Small intestine (tissue), 7 donors: Measurements from ENCODE around the gene TLR6. TPM values are rescaled to one million over a fixed set of nuclear protein-coding genes. Genes with fewer than 3 reads are reported as not detected.

Source experiments
- DNase-seq, 2 donors: peaks; one replicate each; pipeline versions ENCODE4 v3.0.0 to v3.0.0-alpha.2; 2013
- FAIRE-seq: peaks from 2 replicates; lab custom pipeline; 2012; peaks lifted over from hg19 to GRCh38; lab: Jason Lieb, UNC
- H3K27ac ChIP-seq, 3 donors: one replicate each; pipeline ENCODE4 v1.5.1; 2013; ENCODE audit warnings: low read length in 2 of 3, mild to moderate bottlenecking in 2 of 3, control low read depth in 1 of 3, inconsistent platforms in 1 of 3, low read depth in 1 of 3, moderate library complexity in 1 of 3
- H3K27me3 ChIP-seq, 3 donors: one replicate each; pipeline ENCODE4 v1.6.1; 2013; ENCODE audit warnings: low read length in 3 of 3, inconsistent platforms in 1 of 3; ENCODE audit not compliant: control insufficient read depth in 3 of 3, insufficient read depth in 3 of 3
- H3K36me3 ChIP-seq, 3 donors: one replicate each; pipeline ENCODE4 v1.6.1; 2013; ENCODE audit warnings: low read length in 3 of 3, inconsistent platforms in 1 of 3, low read depth in 1 of 3, mild to moderate bottlenecking in 1 of 3, moderate library complexity in 1 of 3; ENCODE audit not compliant: control insufficient read depth in 3 of 3, insufficient read depth in 2 of 3
- H3K4me1 ChIP-seq, 3 donors: one replicate each; pipeline ENCODE4 v1.6.1; 2013; ENCODE audit warnings: low read length in 2 of 3, inconsistent platforms in 1 of 3, low read depth in 1 of 3, mild to moderate bottlenecking in 1 of 3, moderate library complexity in 1 of 3; ENCODE audit not compliant: control insufficient read depth in 3 of 3, insufficient read depth in 2 of 3
- H3K4me3 ChIP-seq, 3 donors: one replicate each; pipeline ENCODE4 v1.5.1; 2013; ENCODE audit warnings: low read length in 3 of 3, control low read depth in 1 of 3, inconsistent platforms in 1 of 3, low read depth in 1 of 3, mild to moderate bottlenecking in 1 of 3, moderate library complexity in 1 of 3
- H3K9me3 ChIP-seq, 2 donors: one replicate each; pipeline ENCODE4 v1.6.1; 2013; ENCODE audit warnings: low read depth in 1 of 2, low read length in 1 of 2; ENCODE audit not compliant: control insufficient read depth in 2 of 2, insufficient read depth in 1 of 2
- whole genome bisulfite sequencing, 3 donors: extraction: QIAGEN DNeasy Blood & Tissue Kit; methylation state at CpG; one replicate each; pipeline ENCODE4 v1.1.7; 2013; 5-methylcytosine and 5-hydroxymethylcytosine counted together
- polyA plus RNA-seq, 4 donors: library from polyadenylated mRNA; stranded (reverse) in 3 of 4; unstranded in 1 of 4; fragments of 200-250 nt in 3 of 4; fragments of 120-200 nt in 1 of 4; gene quantifications; one replicate each; pipeline versions ENCODE4 v1.2.1 to v1.2.3, GENCODE V29; 2013
- donor health status: healthy with polysubstance abuse.
- donor health status: control.
- donor health status: control.
- donor health status: Bipolar disorder and iron deficiency.
- donor health status: healthy.

The TLR6 gene
- polyA plus RNA-seq, 4 donors = under 0.01 to 1.3 (median 0.37) TPM

- WGBS, 3 donors = 79 to 82% (median 81%) methylated on average over 4 of the region's 4 CpGs
- Histone ChIP-seq H3K36me3 (no peaks in the 10 kb centered on the region), H3K27me3 (no peaks in the 10 kb centered on the region), H3K4me1 (no peaks in the 10 kb centered on the region), H3K9me3 (peaks cover 0 to 3% of the 10 kb centered on the region in 2 donors), H3K27ac (no peak overlapping the region), H3K4me3 (no peak overlapping the region)
- no peak for DNase-seq
- no peak for FAIRE-seq
Observed at GRCh38 chr4:38842994-38843393, 13.6 kb downstream of the TLR6 start.

- no peak for DNase-seq
- no peaks in the 10 kb centered on the region for H3K27me3 ChIP-seq
- no peak overlapping the region for H3K4me3 ChIP-seq
- H3K4me1 ChIP-seq = no peaks in the 10 kb centered on the region
- no peaks in the 10 kb centered on the region for H3K36me3 ChIP-seq
- H3K9me3 ChIP-seq = no peaks in the 10 kb centered on the region
- no peak for FAIRE-seq
- no peak overlapping the region for H3K27ac ChIP-seq
- 48 to 66% (median 50%) methylated on average over 2 of the region's 2 CpGs for WGBS, 3 donors
Observed at GRCh38 chr4:38837849-38838248, 18.8 kb downstream of the TLR6 start.

GRCh38 chr4:38837334-38837733 lies 19.3 kb downstream of the TLR6 start:
- Histone ChIP-seq H3K27me3 (no peaks in the 10 kb centered on the region), H3K9me3 (no peaks in the 10 kb centered on the region), H3K4me1 (no peaks in the 10 kb centered on the region), H3K36me3 (no peaks in the 10 kb centered on the region), H3K27ac (no peak overlapping the region), H3K4me3 (no peak overlapping the region)
- DNase-seq (no peak), FAIRE-seq (no peak)

GRCh38 chr4:38834570-38834969 lies 22.0 kb downstream of the TLR6 start:
- Histone ChIP-seq H3K4me3 (no peak overlapping the region), H3K36me3 (no peaks in the 10 kb centered on the region), H3K9me3 (no peaks in the 10 kb centered on the region), H3K27me3 (no peaks in the 10 kb centered on the region), H3K27ac (no peak overlapping the region), H3K4me1 (no peaks in the 10 kb centered on the region)
- FAIRE-seq (no peak), DNase-seq (no peak)
- 96% methylated on average over 4 of the region's 4 CpGs for WGBS, 3 donors

GRCh38 chr4:38832624-38833528 lies 23.7 kb downstream of the TLR6 start:
- 86 to 92% (median 91%) methylated on average over 7 of the region's 7 CpGs for WGBS, 3 donors
- no peak for FAIRE-seq
- no peaks in the 10 kb centered on the region for H3K27me3 ChIP-seq
- H3K9me3 ChIP-seq = no peaks in the 10 kb centered on the region
- no peak for DNase-seq
- no peak overlapping the region for H3K4me3 ChIP-seq
- H3K27ac ChIP-seq = no peak overlapping the region
- no peaks in the 10 kb centered on the region for H3K36me3 ChIP-seq
- no peaks in the 10 kb centered on the region for H3K4me1 ChIP-seq

- Histone ChIP-seq H3K9me3 (no peaks in the 10 kb centered on the region), H3K27me3 (no peaks in the 10 kb centered on the region), H3K4me1 (no peaks in the 10 kb centered on the region), H3K36me3 (no peaks in the 10 kb centered on the region), H3K27ac (no peak overlapping the region), H3K4me3 (no peak overlapping the region)
- DNase-seq (no peak), FAIRE-seq (no peak)
- WGBS, 3 donors = 92 to 100% (median 100%) methylated on average over 1 of the region's 1 CpG
Observed at GRCh38 chr4:38832206-38832605, 24.4 kb downstream of the TLR6 start.

GRCh38 chr4:38831653-38832052 lies 25.0 kb downstream of the TLR6 start:
- H3K27me3 ChIP-seq = no peaks in the 10 kb centered on the region
- FAIRE-seq = no peak

GRCh38 chr4:38829237-38829636 lies 27.4 kb downstream of the TLR6 start:
- 83 to 87% (median 85%) methylated on average over 5 of the region's 5 CpGs for WGBS, 3 donors
- no peaks in the 10 kb centered on the region for H3K9me3 ChIP-seq
- H3K36me3 ChIP-seq = no peaks in the 10 kb centered on the region
- DNase-seq (no peak), FAIRE-seq (no peak)
- no peak overlapping the region for H3K4me3 ChIP-seq
- no peaks in the 10 kb centered on the region for H3K27me3 ChIP-seq
- no peaks in the 10 kb centered on the region for H3K4me1 ChIP-seq
- H3K27ac ChIP-seq = no peak overlapping the region

More at GRCh38 chr4:38831653-38832052, 25.0 kb downstream of the TLR6 start:
- H3K4me1 ChIP-seq = no peaks in the 10 kb centered on the region
- no peaks in the 10 kb centered on the region for H3K9me3 ChIP-seq
- H3K27ac ChIP-seq = no peak overlapping the region
- DNase-seq = no peak
- no peaks in the 10 kb centered on the region for H3K36me3 ChIP-seq
- no peak overlapping the region for H3K4me3 ChIP-seq
